Left renal pelvis (tissue), 4 donors: ENCODE results near the gene TKTL1. TPM values are rescaled to one million over a fixed set of nuclear protein-coding genes. Genes with fewer than 3 reads are reported as not detected.
"Not testable (repeated sequence)": the region's sequence is repeated elsewhere in the genome, so short reads cannot be mapped to it uniquely, and the experiment has no call there.

ENCODE experiments used
- DNase-seq, 4 donors: peaks; one replicate each; pipeline ENCODE4 v3.0.0-alpha.2; 2013; ENCODE audit warnings: low read depth in 4 of 4, low spot score in 3 of 4
- polyA plus RNA-seq, 4 donors: library from polyadenylated mRNA; unstranded; fragments of 120-200 nt; gene quantifications; one replicate each; pipeline ENCODE4 v1.2.1, GENCODE V29; 2013; ENCODE audit not compliant: insufficient read length in 4 of 4

TKTL1 gene
- polyA plus RNA-seq, 4 donors: 0.22 to 0.33 (median 0.25) TPM

DNA sequence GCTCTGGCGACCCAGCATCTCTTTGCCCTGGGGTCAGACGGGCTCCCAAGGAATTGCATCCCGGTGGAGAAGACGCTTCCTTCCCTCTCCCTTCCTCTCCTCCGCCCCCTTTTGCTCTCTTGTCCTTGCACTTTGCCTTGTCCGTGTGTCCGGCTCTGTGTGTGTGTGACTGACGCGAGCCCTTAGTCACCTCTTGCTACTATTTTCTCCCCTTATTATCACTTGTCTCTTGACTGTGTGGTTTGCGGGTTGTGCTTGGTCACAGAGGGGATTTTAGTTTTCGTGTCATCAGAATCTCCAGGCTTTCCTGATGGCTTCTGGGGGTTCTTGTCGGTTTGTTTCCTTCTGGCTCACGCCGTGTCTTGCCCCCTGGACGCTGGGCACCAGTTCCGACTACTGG is 47.5 kb downstream of the TKTL1 start:
- not testable (repeated sequence) for DNase-seq

DNA sequence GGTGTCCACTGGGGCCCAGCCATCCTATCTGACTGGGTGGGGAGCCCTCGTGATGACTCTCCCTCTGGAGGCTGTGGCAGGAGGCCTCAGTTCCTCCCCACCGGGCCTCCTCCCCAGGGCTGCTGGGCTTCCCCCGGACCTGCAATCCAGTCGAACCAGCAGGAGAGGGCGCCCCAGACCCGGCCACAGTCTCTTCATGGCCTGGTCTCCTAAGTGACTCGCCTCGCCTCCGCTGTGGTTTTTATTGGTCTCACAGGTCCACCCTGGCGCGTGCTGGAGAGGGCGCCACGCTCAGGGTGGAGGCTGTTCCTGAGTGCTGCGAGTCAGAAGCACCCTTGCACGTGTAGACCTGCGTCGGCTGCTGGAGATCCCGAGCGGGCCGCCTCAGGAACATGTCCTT is 48.0 kb downstream of the TKTL1 start:
- not testable (repeated sequence) for DNase-seq

DNA sequence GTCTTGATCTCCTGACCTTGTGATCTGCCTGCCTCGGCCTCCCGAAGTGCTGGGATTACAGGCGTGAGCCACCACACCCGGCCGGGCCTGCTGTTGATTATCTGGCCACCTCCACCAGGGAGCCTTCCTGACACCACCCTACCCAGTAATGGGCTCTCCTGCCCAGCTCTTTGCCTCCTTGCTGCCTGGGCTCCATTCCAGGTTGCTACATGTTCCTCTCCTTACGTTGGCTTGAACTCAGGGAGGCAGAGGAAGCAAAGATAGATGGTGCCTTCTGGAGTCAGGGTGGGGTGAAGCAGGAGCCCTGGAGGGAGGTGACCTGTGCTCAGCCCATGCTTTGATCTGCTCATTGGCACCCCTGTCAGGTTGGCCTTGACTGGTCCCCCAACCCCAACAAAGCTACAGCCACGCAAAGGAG is 52.5 kb downstream of the TKTL1 start:
- DNase-seq: no peak

DNA sequence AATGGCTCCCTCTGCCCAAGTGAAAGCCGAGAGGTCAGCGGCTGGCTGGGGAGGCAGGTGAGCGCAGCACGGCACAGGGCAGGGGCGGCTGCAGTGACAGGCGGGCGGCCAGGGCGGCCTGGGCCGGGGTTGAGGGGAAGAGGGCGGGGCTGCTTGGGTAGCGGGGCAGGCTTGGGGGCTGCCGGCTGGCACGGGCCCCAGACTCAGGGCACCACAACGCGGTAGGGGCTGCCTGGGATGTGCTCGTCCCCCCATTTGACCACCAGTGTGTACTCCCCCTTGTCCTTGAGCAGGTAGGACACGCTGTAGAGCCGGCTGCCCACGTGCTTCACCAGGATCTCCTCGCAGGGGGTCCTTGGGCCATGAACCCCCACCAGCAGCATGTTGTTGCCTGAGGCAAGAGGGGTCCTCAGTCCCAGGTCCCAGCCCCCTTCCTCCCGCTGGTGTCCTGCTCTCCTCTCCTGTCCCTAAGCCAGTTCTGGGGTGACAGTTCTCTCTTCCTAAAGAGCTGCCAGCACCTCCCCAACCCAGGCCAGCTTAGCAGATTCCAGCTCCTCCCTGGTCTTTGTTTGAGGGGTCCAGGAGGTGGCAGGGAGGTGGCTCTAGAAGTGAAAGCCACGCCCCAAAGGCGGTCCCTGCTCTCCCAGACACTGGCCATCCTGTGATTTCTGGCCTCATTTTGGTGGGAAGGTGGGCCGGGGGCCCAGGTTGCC is 53.2 kb downstream of the TKTL1 start:
- DNase-seq: no peak

DNA sequence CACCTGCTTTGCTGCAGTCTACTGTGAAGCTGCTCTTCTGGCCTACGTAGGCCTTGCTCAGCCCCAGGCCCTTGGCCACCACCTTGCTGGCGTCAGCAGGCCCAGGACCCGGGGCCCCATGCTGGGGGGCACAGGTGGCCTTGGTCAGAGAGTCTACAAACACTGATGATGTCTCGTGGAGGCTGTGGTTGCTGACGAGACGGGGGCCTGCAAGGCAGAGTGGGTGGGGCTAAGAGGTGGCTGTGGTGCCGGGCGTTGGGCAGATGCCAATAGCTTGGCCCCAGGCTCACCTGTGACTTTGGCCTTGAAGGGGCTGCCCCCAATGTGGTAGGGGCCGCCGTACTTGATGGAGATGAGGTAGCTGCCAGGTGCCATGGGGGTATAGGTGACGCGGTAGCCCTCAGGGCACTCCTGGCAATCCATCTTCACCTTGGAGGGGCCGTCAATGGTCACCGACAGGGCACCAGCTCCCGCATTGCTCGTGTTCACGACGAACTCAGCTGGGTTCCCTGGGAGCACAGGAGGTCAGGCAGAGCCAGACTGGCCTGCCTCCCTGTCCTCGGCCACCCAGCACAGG is 53.9 kb downstream of the TKTL1 start:
- DNase-seq: no peak

DNA sequence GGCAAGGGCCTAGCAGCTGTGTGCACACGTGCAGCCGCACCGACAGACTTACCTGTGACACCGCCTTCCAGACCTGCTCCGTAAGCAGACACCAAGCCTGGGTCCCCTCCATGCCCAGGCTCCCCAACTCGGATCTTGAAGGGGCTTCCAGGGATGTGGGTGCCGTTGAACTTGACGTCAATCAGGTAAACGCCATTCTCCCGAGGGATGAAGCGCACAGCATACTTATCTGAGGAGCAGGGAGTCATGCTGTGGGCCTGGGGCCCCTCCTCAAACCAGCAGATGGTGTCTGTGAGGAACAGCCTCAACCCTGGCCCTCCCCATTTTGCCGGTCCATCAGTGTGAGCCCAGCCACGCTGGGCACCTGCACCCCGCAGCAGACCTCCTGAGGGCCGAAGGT is 54.4 kb downstream of the TKTL1 start:
- DNase-seq: no peak

DNA sequence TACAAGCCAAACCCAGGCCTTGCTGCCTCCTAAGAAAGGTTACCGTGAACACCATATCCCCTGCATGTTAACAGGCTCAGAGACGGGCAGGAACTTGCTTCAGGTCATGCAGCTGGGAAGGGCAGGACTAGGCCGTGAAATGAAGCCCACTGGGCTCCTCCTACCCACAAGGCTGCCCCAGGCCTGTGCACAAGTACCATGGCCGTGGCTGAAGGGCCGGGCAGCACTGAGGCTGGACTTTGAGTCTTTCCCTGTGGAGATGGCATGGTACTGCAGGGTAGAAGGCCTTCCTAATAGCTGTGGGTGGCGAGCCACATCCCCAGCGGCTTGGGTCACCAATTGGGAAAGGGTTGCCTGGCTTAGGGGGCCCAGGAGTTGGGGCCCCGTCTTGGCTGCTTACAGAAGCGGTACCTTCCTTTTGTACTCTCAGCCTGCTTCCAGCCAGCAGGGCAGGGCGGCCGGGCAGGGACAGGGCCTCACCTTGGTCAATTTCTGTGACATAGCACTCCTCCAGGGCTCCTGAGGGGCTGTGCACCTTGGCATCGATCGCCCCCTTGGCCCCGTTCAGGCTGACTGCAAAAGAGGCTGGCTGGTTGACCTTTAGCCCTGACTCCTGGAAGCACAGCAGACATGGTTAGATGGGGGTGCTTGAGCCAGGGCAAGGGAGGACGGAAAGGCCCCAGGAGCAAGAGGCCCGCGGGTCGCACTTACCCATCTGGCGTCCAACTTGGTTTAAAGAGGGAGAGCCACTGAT is 55.0 kb downstream of the TKTL1 start:
- DNase-seq: no peak

DNA sequence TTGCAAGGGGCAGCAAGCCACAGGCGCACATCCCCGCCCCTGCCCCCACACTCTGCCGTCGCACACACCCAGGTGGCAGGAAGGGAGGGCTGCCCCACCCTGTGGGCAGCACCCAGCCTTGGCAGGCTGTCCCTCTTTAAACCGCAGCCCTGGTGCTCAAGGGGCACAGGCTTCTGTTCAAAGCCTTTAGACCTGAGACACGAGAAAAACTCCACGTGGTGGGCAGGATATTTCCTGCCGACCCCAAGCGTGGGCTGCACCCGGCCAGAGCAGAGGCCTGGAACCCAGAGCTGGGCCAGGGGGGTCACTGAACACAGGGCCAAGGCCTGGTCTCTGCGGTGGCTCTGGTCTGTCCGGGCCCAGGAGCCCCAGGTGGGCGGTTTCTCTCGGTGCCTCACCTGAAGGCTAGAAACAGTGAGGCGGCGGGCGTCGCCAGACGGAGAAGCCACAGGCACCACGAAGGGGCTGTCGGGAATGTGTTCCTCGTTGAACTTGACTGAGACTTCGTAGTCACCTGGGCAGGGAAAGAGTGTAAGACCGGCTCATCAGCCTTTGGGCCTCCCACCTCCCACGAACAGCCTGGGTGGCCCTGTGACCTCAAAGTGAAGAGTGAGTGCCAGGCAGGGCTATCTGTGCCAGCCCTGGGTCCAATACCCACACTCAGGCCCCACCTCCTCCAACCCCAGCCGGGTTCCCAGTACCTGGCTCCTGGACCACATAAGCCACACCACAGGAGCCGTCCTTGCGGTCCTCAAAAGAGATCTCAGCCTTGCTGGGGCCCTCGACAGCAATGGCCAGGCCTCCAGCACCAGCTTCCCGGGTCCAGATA is 55.8 kb downstream of the TKTL1 start:
- no peak for DNase-seq

DNA sequence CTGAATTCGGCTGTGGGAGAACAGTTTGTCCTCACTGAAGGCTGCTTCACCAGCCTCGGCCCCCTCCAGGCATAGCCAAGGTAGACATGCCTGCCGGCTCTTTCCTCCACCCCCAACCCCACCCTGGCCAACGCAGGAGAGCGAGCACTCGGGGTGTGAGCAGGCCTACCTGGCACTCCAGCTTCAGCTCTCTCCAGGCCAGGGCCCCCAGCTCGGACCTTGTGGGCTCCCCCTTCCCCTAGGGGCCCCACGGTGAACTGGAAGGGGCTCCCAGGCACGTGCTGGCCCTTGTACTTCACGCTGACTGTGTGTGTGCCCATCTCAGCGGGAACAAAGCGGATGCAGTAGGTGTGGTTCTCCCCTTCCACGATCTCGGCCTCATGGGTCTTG is 56.4 kb downstream of the TKTL1 start:
- DNase-seq: no peak

DNA sequence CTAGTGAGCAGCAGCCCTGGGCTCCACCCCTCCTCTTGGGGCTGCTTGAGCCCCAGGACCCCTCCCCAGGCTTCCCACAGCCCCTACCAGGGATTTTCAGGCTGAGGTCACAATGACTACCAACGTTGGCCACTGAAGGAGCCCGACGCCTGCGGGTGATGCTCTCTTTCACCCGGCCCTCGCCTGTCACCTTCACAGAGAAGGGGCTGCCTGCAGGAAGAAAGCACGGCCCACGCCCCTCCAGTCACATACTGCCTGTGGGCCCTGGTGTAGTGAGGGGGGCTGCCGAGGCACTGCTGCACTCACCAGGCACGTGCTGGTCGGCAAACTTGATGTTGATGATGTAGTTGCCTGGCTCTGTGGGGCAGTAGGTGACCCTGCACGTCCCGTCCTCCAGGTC is 56.9 kb downstream of the TKTL1 start:
- no peak for DNase-seq

DNA sequence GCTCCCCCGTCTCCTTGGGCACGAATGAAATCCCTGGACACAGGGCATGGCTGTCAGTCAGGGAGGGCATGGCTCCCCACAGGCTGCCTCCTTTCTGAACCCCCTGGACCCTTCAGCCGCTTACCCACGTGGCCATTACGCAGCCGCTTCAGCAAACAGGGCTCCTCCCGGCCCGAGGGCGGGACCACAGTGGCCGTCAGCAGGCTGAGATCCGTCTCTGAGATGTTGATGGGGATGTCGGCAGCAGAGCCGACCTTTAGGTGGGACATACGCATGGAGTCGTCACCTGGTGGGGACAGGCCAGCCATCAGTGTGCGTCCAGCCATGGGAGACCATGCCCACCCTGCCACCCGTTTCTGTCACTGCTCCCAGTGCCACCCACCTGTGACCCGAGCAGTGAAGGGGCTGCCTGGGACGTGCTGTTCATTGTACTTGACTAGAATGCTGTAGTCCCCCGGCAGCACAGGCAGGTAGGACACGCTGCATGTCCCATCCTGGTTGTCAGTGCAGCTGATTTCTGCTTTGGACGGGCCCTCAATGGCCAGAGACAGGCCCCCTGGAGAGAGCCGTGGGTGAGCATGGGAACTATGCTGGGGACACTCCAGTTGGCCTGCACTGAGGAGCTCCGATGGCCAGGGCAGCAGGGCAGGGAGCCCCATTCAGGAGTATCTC is 57.7 kb downstream of the TKTL1 start:
- no peak for DNase-seq

DNA sequence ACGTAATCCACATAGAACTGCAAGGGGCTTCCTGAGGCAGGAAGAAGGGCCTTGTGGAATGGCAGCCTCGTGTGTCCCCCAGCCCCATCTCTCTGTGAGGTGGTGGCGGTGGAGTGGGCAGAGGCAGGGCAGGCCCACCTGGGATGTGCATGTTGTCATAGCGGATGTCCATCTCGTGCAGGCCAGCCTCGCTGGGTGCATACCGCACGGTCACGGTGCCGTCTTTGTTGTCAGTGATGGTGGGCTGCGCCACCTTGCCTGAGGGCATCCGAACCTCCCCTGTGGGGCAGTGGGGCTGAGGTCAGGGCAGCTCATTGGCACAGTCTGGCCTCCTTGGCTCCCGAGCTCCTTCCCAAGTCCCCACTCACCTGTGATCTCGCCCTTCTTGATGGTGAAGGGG is 58.4 kb downstream of the TKTL1 start:
- no peak for DNase-seq

DNA sequence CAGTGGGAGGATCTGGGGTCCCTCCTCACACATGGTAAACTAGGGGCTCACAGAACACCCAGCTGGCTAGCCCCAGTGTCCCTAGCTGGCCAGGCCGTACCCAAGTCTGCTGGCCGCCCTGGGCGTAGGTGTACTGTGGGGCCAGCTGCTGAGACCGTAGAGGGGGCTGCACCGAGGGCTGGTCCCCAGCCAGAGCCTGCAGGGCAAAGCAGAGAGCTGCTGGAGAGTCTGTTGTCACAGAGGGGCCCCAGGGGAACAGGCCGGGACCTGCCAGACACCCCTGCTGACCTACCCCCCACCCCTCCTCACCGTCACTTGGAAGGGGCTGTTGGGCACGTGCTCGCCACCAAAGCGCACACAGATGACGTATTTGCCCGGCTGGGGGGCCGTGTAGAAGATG is 58.9 kb downstream of the TKTL1 start:
- no peak for DNase-seq

DNA sequence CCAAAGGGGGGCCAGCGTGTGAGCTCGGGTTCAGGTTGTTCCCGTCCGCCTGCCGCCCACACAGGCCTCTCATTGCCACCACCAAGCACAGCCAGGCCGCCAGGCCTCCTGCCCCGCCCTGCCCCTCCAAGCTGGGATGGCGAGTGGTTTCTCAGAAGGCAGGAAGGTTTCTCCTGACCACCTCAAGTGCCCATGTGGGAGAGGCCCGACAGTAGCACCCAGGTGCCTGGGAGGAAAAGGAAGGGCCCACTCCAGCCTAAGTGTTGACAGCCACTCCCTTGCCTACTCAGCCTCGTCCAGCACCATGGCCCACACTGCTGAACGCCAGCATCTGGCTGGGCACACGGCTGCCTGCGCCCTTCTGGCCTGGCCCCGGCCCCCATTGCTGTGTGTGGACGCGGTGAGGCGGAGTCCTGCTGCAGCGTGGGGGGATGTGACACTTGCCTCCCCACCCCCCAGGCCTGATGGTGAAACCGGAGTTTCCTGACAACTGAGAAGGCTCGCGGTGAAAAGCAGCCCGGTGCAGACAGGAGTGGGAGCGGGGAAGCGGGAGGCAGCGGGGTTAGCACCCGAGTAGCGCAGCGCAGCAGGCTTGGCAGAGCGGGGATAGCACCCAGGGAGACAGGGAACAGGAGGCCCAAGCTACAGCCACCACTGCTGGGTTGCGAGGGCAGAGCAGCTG is 59.6 kb downstream of the TKTL1 start:
- DNase-seq: no peak

DNA sequence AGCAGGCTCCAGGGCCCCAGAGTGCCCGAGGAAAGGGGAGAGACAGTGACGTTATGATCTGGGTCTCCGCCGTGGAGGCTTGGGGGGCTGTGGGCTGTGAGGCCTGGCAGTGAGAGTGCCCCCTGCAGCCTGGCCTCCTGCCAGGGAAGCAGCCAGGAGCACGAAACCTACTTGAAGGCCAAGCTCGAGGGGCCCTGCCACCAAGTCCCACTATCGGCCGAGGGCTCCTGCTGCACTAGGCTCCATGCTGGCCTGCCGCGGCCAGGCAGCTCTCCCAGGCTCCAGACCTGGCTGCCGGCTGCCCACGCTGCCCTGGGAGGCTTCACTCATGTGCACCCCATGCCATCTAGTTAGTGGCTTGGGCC is 60.2 kb downstream of the TKTL1 start:
- DNase-seq: no peak

DNA sequence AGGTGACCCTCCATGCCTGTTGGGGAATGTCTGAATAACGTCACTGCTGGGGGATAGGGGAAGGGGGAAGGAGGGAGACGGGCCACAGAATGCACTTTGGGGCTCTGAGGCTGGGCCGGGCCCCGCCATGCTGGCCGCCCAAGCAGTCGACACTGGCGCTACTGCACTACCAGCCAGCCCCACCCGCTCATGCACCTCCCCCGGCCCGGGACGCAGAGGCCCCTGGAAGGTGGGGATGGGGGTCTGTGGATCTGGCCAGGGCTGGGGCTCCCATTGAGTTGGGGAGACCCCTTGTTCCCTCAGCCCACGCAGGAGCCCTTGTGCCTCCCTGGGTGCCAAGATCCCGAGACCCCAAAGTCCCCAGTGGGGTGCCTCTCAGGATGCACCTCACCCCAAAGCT is 61.0 kb downstream of the TKTL1 start:
- DNase-seq: no peak

DNA sequence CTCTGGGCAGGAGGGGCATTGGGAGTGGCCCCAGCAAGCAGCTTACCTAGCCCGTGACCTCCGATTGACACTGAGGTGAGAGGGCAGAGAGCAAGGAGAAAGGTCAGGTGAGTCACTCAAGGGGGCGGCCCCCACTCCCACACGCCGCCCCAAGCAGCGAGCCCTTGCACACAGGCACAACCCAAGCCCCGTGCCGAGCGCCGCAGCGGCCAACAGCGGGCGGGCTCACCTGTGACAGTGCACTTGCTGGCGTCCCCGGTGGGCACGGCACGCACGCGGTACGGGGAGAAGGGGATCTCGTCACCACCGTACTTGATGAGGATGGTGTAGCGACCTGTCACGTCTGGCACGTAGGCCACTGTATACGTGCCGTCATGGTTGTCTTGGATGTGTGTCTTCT is 61.6 kb downstream of the TKTL1 start:
- DNase-seq: no peak

DNA sequence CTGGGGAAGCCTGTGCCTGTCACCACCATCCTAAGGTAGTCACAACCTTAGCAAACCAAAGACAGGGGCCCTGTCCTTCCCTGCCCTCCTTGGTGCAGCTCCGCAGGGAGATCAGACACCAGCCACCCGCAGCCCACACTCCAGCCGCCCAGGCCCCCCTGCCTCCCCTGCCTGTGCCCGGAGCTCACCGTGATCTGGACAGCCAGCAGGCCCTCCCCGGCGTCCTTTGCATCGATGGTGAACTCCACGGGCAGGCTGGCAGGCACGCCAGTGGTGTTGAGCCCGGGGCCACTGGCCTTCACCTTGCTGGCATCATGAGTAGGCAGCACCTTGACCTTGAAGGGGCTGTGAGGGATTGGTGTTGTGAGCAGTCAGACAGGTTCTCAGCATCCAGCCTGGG is 62.4 kb downstream of the TKTL1 start:
- no peak for DNase-seq

DNA sequence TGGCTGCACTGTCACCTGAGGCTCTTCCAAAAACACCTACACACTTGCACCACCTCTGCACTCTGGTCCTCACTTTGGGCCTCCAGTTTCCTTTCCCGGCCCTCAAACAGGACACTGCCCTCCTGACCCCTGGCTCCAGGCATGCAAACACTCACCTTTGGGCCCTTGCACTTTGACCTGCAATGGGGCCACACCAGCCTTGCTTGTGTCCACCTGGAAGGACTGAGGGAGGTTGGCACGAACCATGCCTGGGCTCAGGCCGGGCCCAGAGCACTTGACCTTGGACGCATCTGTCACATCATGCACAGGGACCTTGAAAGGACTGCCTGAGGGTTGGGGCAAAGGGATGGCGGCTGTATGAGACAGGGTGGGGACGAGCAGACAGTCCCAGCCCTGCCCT is 63.2 kb downstream of the TKTL1 start:
- no peak for DNase-seq
